OCI-LY1 (cell line): ENCODE data around the gene OR10J4.

ENCODE experiments used
- H2AFZ ChIP-seq: fragments of 200-600 bp; sonication (generic), shearing (Covaris generic); 2 replicates; pipeline ENCODE4 v1.6.0; 2014; ENCODE audit warnings: antibody characterized with exemption, mild to moderate bottlenecking, low read length
- H3F3A ChIP-seq: fragments of 200-600 bp; sonication (generic), shearing (Covaris generic); 2 replicates; pipeline ENCODE4 v1.6.0; 2014; ENCODE audit warnings: mild to moderate bottlenecking, antibody characterized with exemption, low read length, moderate library complexity; ENCODE audit not compliant: insufficient read depth
- H3K27ac ChIP-seq: fragments of 200-600 bp; sonication (generic); 2 replicates; pipeline ENCODE4 v1.5.1; 2014; ENCODE audit warnings: low read length, mixed run types, mild to moderate bottlenecking, low read depth; ENCODE audit not compliant: poor library complexity, severe bottlenecking
- H3K27me3 ChIP-seq: fragments of 200-600 bp; sonication (generic); 2 replicates; pipeline ENCODE4 v1.6.0; 2014; ENCODE audit warnings: antibody characterized with exemption, mild to moderate bottlenecking, low read length, moderate library complexity; ENCODE audit not compliant: insufficient read depth
- H3K36me3 ChIP-seq: fragments of 200-600 bp; sonication (generic); 2 replicates; pipeline ENCODE4 v1.6.1; 2014; ENCODE audit warnings: mild to moderate bottlenecking, antibody characterized with exemption, low read length, moderate library complexity, mixed read lengths; ENCODE audit not compliant: insufficient read depth
- H3K4me1 ChIP-seq: fragments of 200-600 bp; sonication (generic); 2 replicates; pipeline ENCODE4 v1.5.1; 2014; ENCODE audit warnings: mild to moderate bottlenecking, low read length, moderate library complexity; ENCODE audit not compliant: insufficient read depth, severe bottlenecking
- H3K4me2 ChIP-seq: fragments of 200-600 bp; sonication (generic), shearing (Covaris generic); 2 replicates; pipeline ENCODE4 v1.6.1; 2014; ENCODE audit warnings: low read length
- H3K4me3 ChIP-seq: fragments of 200-600 bp; sonication (generic); 2 replicates; pipeline ENCODE4 v1.5.1; 2014; ENCODE audit warnings: low read length, low read depth, mild to moderate bottlenecking, mixed read lengths; ENCODE audit not compliant: poor library complexity, severe bottlenecking
- H3K79me2 ChIP-seq: fragments of 200-600 bp; shearing (Covaris generic); 2 replicates; pipeline ENCODE4 v1.6.1; 2016; ENCODE audit warnings: mixed run types, low read length, mixed read lengths; ENCODE audit not compliant: insufficient read depth
- H3K9ac ChIP-seq: fragments of 200-600 bp; sonication (generic), shearing (Covaris generic); 2 replicates; pipeline ENCODE4 v1.6.1; 2014; ENCODE audit warnings: mild to moderate bottlenecking, low read length, mixed read lengths
- H3K9me2 ChIP-seq: fragments of 200-600 bp; sonication (generic), shearing (Covaris generic); 2 replicates; pipeline ENCODE4 v1.6.1; 2014; ENCODE audit warnings: low read depth, mild to moderate bottlenecking, low read length, mixed read lengths
- H3K9me3 ChIP-seq: fragments of 200-600 bp; shearing (Covaris generic); 2 replicates; pipeline ENCODE4 v1.6.1; 2014; ENCODE audit warnings: low read length, mixed read lengths
- H4K20me1 ChIP-seq: fragments of 200-600 bp; sonication (generic), shearing (Covaris generic); 2 replicates; pipeline ENCODE4 v1.6.0; 2016; ENCODE audit warnings: mild to moderate bottlenecking, low read length; ENCODE audit not compliant: insufficient read depth
- CTCF ChIP-seq: fragments of 200-600 bp; sonication (generic), shearing (Covaris generic); IDR thresholded peaks from 2 replicates; pipeline ENCODE4 v1.5.1; 2017; ENCODE audit warnings: mild to moderate bottlenecking, antibody characterized with exemption, low read length, moderate library complexity, mixed read lengths
- EZH2 ChIP-seq: fragments of 200-600 bp; sonication (generic), shearing (Covaris generic); IDR thresholded peaks from 2 replicates; pipeline ENCODE4 v1.8.0; 2017; ENCODE audit warnings: borderline replicate concordance, mixed run types, mild to moderate bottlenecking, antibody characterized with exemption, low read length, moderate library complexity, mixed read lengths

OR10J4 gene

GRCh38 chr1:159430985-159431384 is 1.0 kb upstream of the OR10J4 start:
- no peaks in the 10 kb centered on the region for H3K27me3 ChIP-seq
- H2AFZ ChIP-seq = no peak overlapping the region
- no peaks in the 10 kb centered on the region for H3K9me2 ChIP-seq
- H3K36me3 ChIP-seq = no peaks in the 10 kb centered on the region
- H3K9ac ChIP-seq = no peak overlapping the region
- H3K79me2 ChIP-seq = no peaks in the 10 kb centered on the region
- no peak for TF ChIP-seq CTCF
- TF ChIP-seq EZH2 = no peak
- no peaks in the 10 kb centered on the region for H3K4me1 ChIP-seq
- H3K27ac ChIP-seq = no peak overlapping the region
- no peaks in the 10 kb centered on the region for H3K9me3 ChIP-seq
- H4K20me1 ChIP-seq = no peaks in the 10 kb centered on the region
- no peak overlapping the region for H3K4me3 ChIP-seq
- H3K4me2 ChIP-seq = no peak overlapping the region
- no peaks in the 10 kb centered on the region for H3F3A ChIP-seq

GRCh38 chr1:159436469-159436868 is 4.5 kb downstream of the OR10J4 start:
- no peak overlapping the region for H3K4me2 ChIP-seq
- H3K27me3 ChIP-seq = no peaks in the 10 kb centered on the region
- H2AFZ ChIP-seq = no peak overlapping the region
- H4K20me1 ChIP-seq = no peaks in the 10 kb centered on the region
- no peaks in the 10 kb centered on the region for H3K79me2 ChIP-seq
- H3F3A ChIP-seq = no peaks in the 10 kb centered on the region
- no peaks in the 10 kb centered on the region for H3K9me2 ChIP-seq
- H3K4me3 ChIP-seq = no peak overlapping the region
- H3K36me3 ChIP-seq = no peaks in the 10 kb centered on the region
- no peak overlapping the region for H3K27ac ChIP-seq
- no peak overlapping the region for H3K9ac ChIP-seq
- no peaks in the 10 kb centered on the region for H3K4me1 ChIP-seq
- TF ChIP-seq CTCF = no peak
- no peak for TF ChIP-seq EZH2
- no peaks in the 10 kb centered on the region for H3K9me3 ChIP-seq

- H3K27me3 ChIP-seq = no peaks in the 10 kb centered on the region
- H3K4me2 ChIP-seq = no peak within 1 kb of the TSS
- no peaks in the 10 kb centered on the region for H3K9me3 ChIP-seq
Observed at GRCh38 chr1:159439422-159439821, 7.4 kb downstream of the OR10J4 start, which contains the start of gene OR10J1. OR10J1 (plus strand) TSS chr1:159439722; CDS start chr1:159439792, 70 bp downstream.

More at GRCh38 chr1:159439422-159439821, 7.4 kb downstream of the OR10J4 start, which contains the start of gene OR10J1:
- Histone ChIP-seq H3F3A (no peaks in the 10 kb centered on the region), H3K4me1 (no peaks in the 10 kb centered on the region), H3K27ac (no peak within 1 kb of the TSS), H4K20me1 (no peaks in the 10 kb centered on the region), H3K4me3 (no peak within 1 kb of the TSS), H2AFZ (no peak within 1 kb of the TSS), H3K9ac (no peak within 1 kb of the TSS), H3K9me2 (no peaks in the 10 kb centered on the region), H3K36me3 (no peaks in the 10 kb centered on the region), H3K79me2 (no peaks in the 10 kb centered on the region)
- no peak for TF ChIP-seq EZH2
- no peak for TF ChIP-seq CTCF
